Upper lobe of left lung (tissue), 4 donors: ENCODE measurements around the gene RAPGEF1.

Experiments used
- CTCF ChIP-seq, 6 experiments: fragments of 450-650 bp in 4 of 6; fragments of 200-600 bp in 2 of 6; sonication (generic) in 2 of 6; IDR thresholded peaks; one replicate each; pipeline ENCODE4 v1.5.1; 2016 to 2019; ENCODE audit warnings: antibody characterized with exemption in 6 of 6
- POLR2AphosphoS5 ChIP-seq, 2 donors: sonication (generic); formaldehyde crosslinking; IDR thresholded peaks; one replicate each; pipeline ENCODE4 v1.5.1; 2017; ENCODE audit warnings: antibody characterized with exemption in 2 of 2

- peak; percentile 98 to 100 (median 99) for TF ChIP-seq CTCF (IDR thresholded peaks at IDR 0.05)
- no peak for TF ChIP-seq POLR2AphosphoS5 (IDR thresholded peaks at IDR 0.05)
These were observed at the start of gene RAPGEF1 for GRCh38 chr9:131739959-131740648.
